ENCODE data around the gene NCS1. TPM values are rescaled to one million over a fixed set of nuclear protein-coding genes. Genes with fewer than 3 reads are reported as not detected.

The NCS1 gene
- total RNA-seq, 1 experiment from 2014 or later, result 68.7 TPM

GRCh38 chr9:130175355-130175754, 3.2 kb downstream of the NCS1 start:
- no peaks in the 10 kb centered on the region for H3K9me3 ChIP-seq (ENCODE audit: control insufficient read depth in 1 of 2, insufficient read depth in 1 of 2, low read depth in 1 of 2, low read length in 2 of 2)
- POLR2A ChIA-PET, result no interaction called here
- peaks cover 8 to 25% of the 10 kb centered on the region in 2 experiments for H3K4me1 ChIP-seq (ENCODE audit: control insufficient read depth in 1 of 2, insufficient read depth in 2 of 2, low read length in 2 of 2)
- H2AFZ ChIP-seq (ENCODE audit: low read depth, low read length, poor library complexity, severe bottlenecking), result no peak overlapping the region
- DNase-seq (ENCODE audit: low read depth, low spot score), result no peak
- no TSS peak for BruUV-seq (replicated peaks)
- intact Hi-C loops (cut with micrococcal nuclease), result no loop called here
- RAD21 ChIA-PET (ENCODE audit: low non-redundant PET in 1 of 2, low total read pairs in 2 of 2, uncharacterized antibody in 2 of 2, unreplicated experiment in 2 of 2), result no interaction called here
- CTCF ChIA-PET, result no interaction called here
- peaks cover 74% of the 10 kb centered on the region for H3K79me2 ChIP-seq (ENCODE audit: insufficient read depth, low read length)
- H3K9me2 ChIP-seq (ENCODE audit: insufficient read depth), result no peaks in the 10 kb centered on the region
- no peak overlapping the region for H3K4me2 ChIP-seq (ENCODE audit: low read length)
- H3K27ac ChIP-seq (ENCODE audit: low read depth, low read length), result no peak overlapping the region
- H3K27me3 ChIP-seq (ENCODE audit: insufficient read depth, low read length), result no peaks in the 10 kb centered on the region
- no peaks in the 10 kb centered on the region for H4K20me1 ChIP-seq (ENCODE audit: insufficient read depth)
- TF ChIP-seq RAD21 (IDR thresholded peaks at IDR 0.05; ENCODE audit: low read depth) (no peak), TCF7L2 (IDR thresholded peaks at IDR 0.05; ENCODE audit: borderline replicate concordance, extremely low read depth, insufficient read depth, insufficient read length) (no peak), CBX3 (IDR thresholded peaks at IDR 0.05; ENCODE audit: low read depth) (no peak), SRF (IDR thresholded peaks at IDR 0.05; ENCODE audit: low read depth) (no peak), CEBPB (IDR thresholded peaks at IDR 0.05; ENCODE audit: low read depth) (no peak), JUND (IDR thresholded peaks at IDR 0.05) (no peak), ZBTB33 (IDR thresholded peaks at IDR 0.05; ENCODE audit: extremely low read depth, insufficient replicate concordance, low read length) (no peak), ZNF274 (IDR thresholded peaks at IDR 0.05; ENCODE audit: low read depth, low read length) (no peak), POLR2A (IDR thresholded peaks at IDR 0.05; ENCODE audit: borderline replicate concordance, extremely low read depth, insufficient read depth, insufficient read length) (no peak), ELF1 (IDR thresholded peaks at IDR 0.05; ENCODE audit: borderline replicate concordance, low read depth) (no peak), EZH2 (IDR thresholded peaks at IDR 0.05) (no peak), EZH2phosphoT487 (IDR thresholded peaks at IDR 0.05; ENCODE audit: borderline replicate concordance) (no peak), POLR2AphosphoS5 (IDR thresholded peaks at IDR 0.05; ENCODE audit: low read depth, low read length) (no peak), REST (IDR thresholded peaks at IDR 0.05; ENCODE audit: low read depth) (no peak), SP1 (IDR thresholded peaks at IDR 0.05; ENCODE audit: low read depth) (no peak), MAX (IDR thresholded peaks at IDR 0.05) (no peak)
- peaks cover 0 to 4% of the 10 kb centered on the region in 2 experiments; a peak in 1 of 4 replicates for H3K36me3 ChIP-seq (ENCODE audit: control insufficient read depth in 1 of 2, insufficient read depth in 2 of 2, low read length in 2 of 2)
- no peak overlapping the region for H3K4me3 ChIP-seq (replicated peaks in 1 of 2; ENCODE audit: low read depth in 1 of 2, low read length in 2 of 2)
- no peak overlapping the region for H3K9ac ChIP-seq (ENCODE audit: low read length)
- ATAC-seq, result no peak
